Neural cell (in vitro differentiated cells): ENCODE results near the gene PRRX2. TPM values are rescaled to one million over a fixed set of nuclear protein-coding genes. Genes with fewer than 3 reads are reported as not detected.
A peak's percentile ranks its signal among the peaks of the same experiment; 100 is the strongest.

ENCODE experiments used
- H2AFZ ChIP-seq: fragments of 200-600, 300-800 bp; sonication (generic), shearing (Covaris generic); 2 replicates; pipeline ENCODE4 v1.6.0; 2014; ENCODE audit warnings: low read depth, mild to moderate bottlenecking, antibody characterized with exemption, low read length, moderate library complexity
- H3F3A ChIP-seq: fragments of 200-600 bp; shearing (Covaris generic); 2 replicates; pipeline ENCODE4 v1.6.1; 2016; ENCODE audit warnings: mild to moderate bottlenecking, moderate library complexity, mixed read lengths, antibody characterized with exemption, low read length; ENCODE audit not compliant: insufficient read depth, poor library complexity, severe bottlenecking
- H3K27ac ChIP-seq: fragments of 200-600, 300-800 bp; sonication (generic), shearing (Covaris generic); 2 replicates; pipeline ENCODE4 v1.5.1; 2014; ENCODE audit warnings: mild to moderate bottlenecking, low read length, moderate library complexity
- H3K27me3 ChIP-seq: fragments of 300-800, 200-600 bp; sonication (generic), shearing (Covaris generic); 2 replicates; pipeline ENCODE4 v1.6.0; 2014; ENCODE audit warnings: mild to moderate bottlenecking, low read depth, low read length, moderate library complexity; ENCODE audit not compliant: insufficient read depth
- H3K36me3 ChIP-seq: fragments of 300-800, 200-600 bp; sonication (generic), shearing (Covaris generic); 2 replicates; pipeline ENCODE4 v1.5.1; 2014; ENCODE audit warnings: mild to moderate bottlenecking, antibody characterized with exemption, low read length, moderate library complexity; ENCODE audit not compliant: insufficient read depth
- H3K4me2 ChIP-seq: fragments of 300-800, 200-600 bp; sonication (generic), shearing (Covaris generic); 2 replicates; pipeline ENCODE4 v1.6.0; 2014; ENCODE audit warnings: mild to moderate bottlenecking, low read length
- H3K4me3 ChIP-seq: fragments of 300-800, 200-600 bp; sonication (generic), shearing (Covaris generic); 2 replicates; pipeline ENCODE4 v1.5.1; 2014; ENCODE audit warnings: mild to moderate bottlenecking, low read length, moderate library complexity
- H3K79me2 ChIP-seq: fragments of 200-600 bp; shearing (Covaris generic); replicated peaks from 2 replicates; pipeline ENCODE4 v1.6.0; 2014; ENCODE audit warnings: mild to moderate bottlenecking, low read length, moderate library complexity; ENCODE audit not compliant: insufficient read depth
- H3K9ac ChIP-seq: fragments of 300-800, 200-600 bp; sonication (generic), shearing (Covaris generic); 2 replicates; pipeline ENCODE4 v1.6.1; 2016; ENCODE audit warnings: mild to moderate bottlenecking, low read length, mixed read lengths
- H3K9me2 ChIP-seq: fragments of 200-600 bp; shearing (Covaris generic); 2 replicates; pipeline ENCODE4 v1.6.1; 2016; ENCODE audit warnings: mild to moderate bottlenecking, low read length, mixed read lengths; ENCODE audit not compliant: insufficient read depth
- H3K9me3 ChIP-seq: fragments of 200-600, 300-800 bp; sonication (generic), shearing (Covaris generic); 2 replicates; pipeline ENCODE4 v1.6.1; 2016; ENCODE audit warnings: mild to moderate bottlenecking, mixed run types, low read length, moderate library complexity, mixed read lengths
- H4K20me1 ChIP-seq: fragments of 200-600 bp; shearing (Covaris generic); 2 replicates; pipeline ENCODE4 v1.6.1; 2016; ENCODE audit warnings: mild to moderate bottlenecking, mixed run types; ENCODE audit not compliant: insufficient read depth
- CTCF ChIP-seq: fragments of 450-650 bp; IDR thresholded peaks from 2 replicates; pipeline ENCODE4 v1.5.1; 2014; ENCODE audit warnings: antibody characterized with exemption, mild to moderate bottlenecking, moderate library complexity; ENCODE audit not compliant: poor library complexity, severe bottlenecking
- EP300 ChIP-seq: fragments of 450-650 bp; conservative IDR thresholded peaks from 2 replicates; pipeline ENCODE4 v1.6.1; 2014; ENCODE audit warnings: antibody characterized with exemption, mild to moderate bottlenecking, moderate library complexity; ENCODE audit not compliant: poor library complexity, severe bottlenecking
- EZH2 ChIP-seq: fragments of 200-600, 300-800 bp; shearing (Covaris generic), sonication (generic); IDR thresholded peaks from 2 replicates; pipeline ENCODE4 v1.6.1; 2014; ENCODE audit warnings: antibody characterized with exemption, low read length, borderline replicate concordance, mild to moderate bottlenecking; ENCODE audit not compliant: insufficient read depth, poor library complexity, severe bottlenecking
- MXI1 ChIP-seq: fragments of 450-650 bp; conservative IDR thresholded peaks from 2 replicates; pipeline ENCODE4 v1.6.1; 2014; ENCODE audit warnings: antibody characterized with exemption, mild to moderate bottlenecking; ENCODE audit not compliant: poor library complexity, severe bottlenecking
- RAD21 ChIP-seq: fragments of 450-650 bp; conservative IDR thresholded peaks from 2 replicates; pipeline ENCODE4 v1.6.1; 2014; ENCODE audit warnings: antibody characterized with exemption, mild to moderate bottlenecking, moderate library complexity
- REST ChIP-seq: IDR thresholded peaks from 2 replicates; pipeline ENCODE4 v1.6.1; 2012; ENCODE audit warnings: borderline replicate concordance
- SMC3 ChIP-seq: fragments of 450-650 bp; conservative IDR thresholded peaks from 2 replicates; pipeline ENCODE4 v1.6.1; 2014; ENCODE audit warnings: antibody characterized with exemption, mild to moderate bottlenecking, moderate library complexity; ENCODE audit not compliant: poor library complexity
- TAF1 ChIP-seq: IDR thresholded peaks from 2 replicates; pipeline ENCODE4 v1.6.1; 2012; ENCODE audit warnings: low read depth
- polyA plus RNA-seq: library from polyadenylated mRNA; depleted of rRNA; stranded (reverse); fragments of >200 nt; gene quantifications from 2 replicates; pipeline ENCODE4 v1.2.3, GENCODE V29; 2014

Gene PRRX2
- polyA plus RNA-seq, 1 donor from 2014 or later = not detected

- Histone ChIP-seq H3K36me3 (no peaks in the 10 kb centered on the region), H3K9me2 (no peaks in the 10 kb centered on the region), H3K79me2 (peaks cover 65% of the 10 kb centered on the region), H3K27ac (no peak overlapping the region), H2AFZ (no peak overlapping the region), H3K9me3 (no peaks in the 10 kb centered on the region), H3K4me2 (no peak overlapping the region), H3F3A (no peaks in the 10 kb centered on the region), H3K4me3 (peak overlapping the region; percentile 95), H3K9ac (no peak overlapping the region), H3K27me3 (no peaks in the 10 kb centered on the region), H4K20me1 (peaks cover 13% of the 10 kb centered on the region)
- no peak for TF ChIP-seq REST
- TF ChIP-seq RAD21 = no peak
Measured at GRCh38 chr9:129628709-129629108, 36.7 kb upstream of the PRRX2 start.

- Histone ChIP-seq H2AFZ (no peak overlapping the region), H3K9me3 (no peaks in the 10 kb centered on the region), H3K9me2 (no peaks in the 10 kb centered on the region), H3K27ac (no peak overlapping the region), H3K4me2 (no peak overlapping the region), H3K27me3 (no peaks in the 10 kb centered on the region), H4K20me1 (peaks cover 13% of the 10 kb centered on the region), H3F3A (no peaks in the 10 kb centered on the region), H3K79me2 (peaks cover 65% of the 10 kb centered on the region), H3K9ac (no peak overlapping the region), H3K36me3 (no peaks in the 10 kb centered on the region), H3K4me3 (no peak overlapping the region)
- TF ChIP-seq RAD21 (no peak), EZH2 (no peak), TAF1 (no peak), SMC3 (no peak), REST (no peak), MXI1 (no peak), EP300 (no peak), CTCF (no peak)
Measured at GRCh38 chr9:129629251-129629820, 36.1 kb upstream of the PRRX2 start.
